Measurements from ENCODE around the gene CLDN19. TPM values are rescaled to one million over a fixed set of nuclear protein-coding genes. Genes with fewer than 3 reads are reported as not detected.

CLDN19 gene
- total and polyA plus RNA-seq, 2 of the 8 experiments (the other 6 are each of a cell fraction or from before 2014, with no cell fraction given): 9.7 to 17.2 TPM

- FAIRE-seq: no peak
- Histone ChIP-seq H4K5ac (ENCODE audit: insufficient read length, low read depth, low read length) (no peak overlapping the region), H2BK5ac (ENCODE audit: low read depth, low read length) (no peak overlapping the region), H2BK20ac (ENCODE audit: low read length) (no peak overlapping the region), H3K36me3 (ENCODE audit: control insufficient read depth in 2 of 4, insufficient read depth in 4 of 4, low read length in 3 of 4) (peaks cover 23 to 62% (median 37%) of the 10 kb centered on the region in 4 experiments), H4K20me1 (replicated peaks in 1 of 2; ENCODE audit: control insufficient read depth in 1 of 2, insufficient read depth in 2 of 2, low read length in 2 of 2) (peaks cover 0 to 4% of the 10 kb centered on the region in 2 experiments), H3K4me2 (ENCODE audit: insufficient read depth in 1 of 2, low read depth in 2 of 2, low read length in 2 of 2) (no peak overlapping the region), H3K79me1 (ENCODE audit: low read depth, low read length) (no peaks in the 10 kb centered on the region), H2BK15ac (ENCODE audit: low read length) (no peak overlapping the region), H4K8ac (ENCODE audit: extremely low read depth, insufficient read depth, low read length) (no peak overlapping the region), H3K9me3 (ENCODE audit: insufficient read depth in 2 of 2, low read depth in 1 of 2, low read length in 1 of 2) (peaks cover 4 to 9% of the 10 kb centered on the region in 2 experiments; a peak in 3 of 4 replicates), H3K23ac (ENCODE audit: insufficient read length) (no peak overlapping the region), H2BK12ac (ENCODE audit: low read depth, low read length) (no peak overlapping the region), H4K91ac (replicated peaks; ENCODE audit: insufficient read length, low read length) (no peak overlapping the region), H2AK5ac (ENCODE audit: low read depth, low read length) (no peak overlapping the region), H3K9ac (replicated peaks in 1 of 4; ENCODE audit: extremely low read depth in 1 of 4, low read depth in 3 of 4, low read length in 3 of 4) (no peak overlapping the region), H2BK120ac (replicated peaks; ENCODE audit: low read depth, low read length) (no peak overlapping the region), H3K23me2 (ENCODE audit: low read depth, low read length) (no peaks in the 10 kb centered on the region), H3K18ac (ENCODE audit: extremely low read depth, low read length) (no peak overlapping the region), H3K27ac (ENCODE audit: low read depth, low read length) (no peak overlapping the region), H3K27me3 (replicated peaks in 1 of 4; ENCODE audit: control insufficient read depth in 3 of 4, extremely low read depth in 1 of 4, insufficient read depth in 3 of 4, low read length in 3 of 4) (no peaks in the 10 kb centered on the region), H3K56ac (replicated peaks; ENCODE audit: insufficient read length, low read depth, low read length) (no peak overlapping the region), H3K14ac (ENCODE audit: insufficient read length) (no peak overlapping the region), H3K79me2 (ENCODE audit: control insufficient read depth in 1 of 2, insufficient read depth in 2 of 2, low read length in 2 of 2) (no peaks in the 10 kb centered on the region), H3K4ac (replicated peaks; ENCODE audit: insufficient read length, low read depth, low read length) (no peak overlapping the region), H3K4me3 (ENCODE audit: extremely low read depth in 1 of 4, insufficient read depth in 2 of 4, low read depth in 3 of 4, low read length in 4 of 4) (no peak overlapping the region), H2AFZ (ENCODE audit: low read length) (no peak overlapping the region), H3K4me1 (replicated peaks in 1 of 4; ENCODE audit: control insufficient read depth in 3 of 4, insufficient read depth in 4 of 4, low read length in 3 of 4) (no peaks in the 10 kb centered on the region)
- POLR2A ChIA-PET (ENCODE audit: partially characterized antibody): interaction anchor here (1.4 to 1.8 kb wide), 2 partner anchors 10 to 67 kb away, joined by 4 to 5 read pairs; partner anchors contain the start of genes CLDN19 and YBX1
- TF ChIP-seq HDAC2 (IDR thresholded peaks at IDR 0.05; ENCODE audit: borderline replicate concordance in 1 of 2, low read depth in 2 of 2, low read length in 2 of 2): no peak
- no peak for TF ChIP-seq SIRT6 (IDR thresholded peaks at IDR 0.05; ENCODE audit: low read length)
- no peak for TF ChIP-seq CHD1 (IDR thresholded peaks at IDR 0.05; ENCODE audit: low read depth, low read length)
- TF ChIP-seq MAX (IDR thresholded peaks at IDR 0.05): no peak
- TF ChIP-seq SRF (IDR thresholded peaks at IDR 0.05; ENCODE audit: low read depth, low read length): no peak
- no peak for TF ChIP-seq FOSL1 (IDR thresholded peaks at IDR 0.05; ENCODE audit: insufficient read depth, low read depth, low read length)
- TF ChIP-seq RFX5 (IDR thresholded peaks at IDR 0.05; ENCODE audit: borderline replicate concordance, low read depth, low read length): no peak
- TF ChIP-seq SAP30 (IDR thresholded peaks at IDR 0.05; ENCODE audit: insufficient read depth, insufficient replicate concordance, low read length): no peak
- DNase-seq (ENCODE audit: low read depth in 1 of 2, low spot score in 2 of 2): no peak
- CTCF ChIA-PET (ENCODE audit: partially characterized antibody): interaction anchor here (0.8 to 7.8 kb wide), 3 partner anchors 15 to 172 kb away, joined by 3 to 62 read pairs (median 3); no protein-coding TSS in a partner anchor
- WGBS, 2 experiments (ENCODE audit: extremely low coverage in 1 of 2, insufficient coverage in 1 of 2, insufficient read length in 1 of 2, insufficient replicate concordance in 2 of 2, low coverage in 1 of 2, low lambda C conversion rate in 2 of 2, missing lambda C conversion rate in 1 of 2): 96% methylated on average over 12 of the region's 12 CpGs; no CpG with 5 or more reads in 1 of the 2 experiments
Measured at GRCh38 chr1:42750041-42750440, 10.0 kb upstream of the CLDN19 start.

All from H1 (cell line).